Activated CD4-positive, alpha-beta T cell treated with anti-CD3 and anti-CD28 coated beads, Interleukin-2, Interleukin-6, amounts not matched to agents 100 ng/mL and 50 ng/mL, durations not matched to agents 16 hours and 8 hours (primary cell): ENCODE results near the gene MYL6B.
"Not testable (repeated sequence)": the region's sequence is repeated elsewhere in the genome, so short reads cannot be mapped to it uniquely, and the experiment has no call there.

ENCODE experiments used
- DNase-seq: peaks from one replicate; pipeline ENCODE4 v3.0.0-alpha.2; 2020

The MYL6B gene

DNA sequence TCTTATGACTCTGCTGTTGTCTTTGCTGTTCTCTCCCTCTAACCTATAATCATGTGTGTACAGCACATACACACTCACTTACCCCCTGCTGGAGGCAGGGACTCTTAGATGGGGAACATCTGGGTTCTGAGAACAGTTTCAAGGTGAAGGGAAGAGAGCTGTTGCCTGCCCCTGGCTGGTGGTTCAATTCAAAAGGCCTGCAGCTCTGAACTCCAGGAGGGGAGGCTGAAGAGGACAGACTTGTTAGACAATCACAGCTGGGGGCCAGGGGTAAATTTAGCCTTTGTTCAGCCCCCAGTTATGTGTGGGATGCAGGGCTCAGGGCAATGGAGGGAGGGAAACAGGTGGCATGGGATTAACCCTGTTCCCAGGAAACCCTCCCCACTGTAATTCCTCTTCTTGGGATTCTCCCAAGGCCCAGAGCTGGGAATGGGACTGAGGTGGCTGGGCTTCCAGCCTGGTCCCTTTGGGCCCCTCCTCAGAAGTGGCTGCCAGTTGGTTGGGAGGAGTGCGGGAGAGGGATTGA is 1.9 kb downstream of the MYL6B start:
- DNase-seq, result no peak

DNA sequence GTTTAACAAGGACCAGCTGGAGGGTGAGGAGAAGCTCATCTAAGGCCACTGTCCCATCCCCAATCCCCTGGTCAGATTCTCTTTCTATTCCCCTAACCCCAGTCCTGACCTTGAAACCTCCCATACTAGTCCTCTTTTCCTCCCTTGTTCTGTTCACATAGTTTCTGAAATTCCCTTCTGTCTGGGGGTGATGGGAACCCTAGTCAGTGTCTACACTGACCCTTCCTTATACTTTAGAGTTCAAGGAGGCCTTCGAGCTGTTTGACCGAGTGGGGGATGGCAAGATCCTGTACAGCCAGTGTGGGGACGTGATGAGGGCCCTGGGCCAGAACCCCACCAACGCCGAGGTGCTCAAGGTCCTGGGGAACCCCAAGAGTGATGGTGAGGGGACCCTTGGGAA is 2.4 kb downstream of the MYL6B start:
- DNase-seq, result no peak

DNA sequence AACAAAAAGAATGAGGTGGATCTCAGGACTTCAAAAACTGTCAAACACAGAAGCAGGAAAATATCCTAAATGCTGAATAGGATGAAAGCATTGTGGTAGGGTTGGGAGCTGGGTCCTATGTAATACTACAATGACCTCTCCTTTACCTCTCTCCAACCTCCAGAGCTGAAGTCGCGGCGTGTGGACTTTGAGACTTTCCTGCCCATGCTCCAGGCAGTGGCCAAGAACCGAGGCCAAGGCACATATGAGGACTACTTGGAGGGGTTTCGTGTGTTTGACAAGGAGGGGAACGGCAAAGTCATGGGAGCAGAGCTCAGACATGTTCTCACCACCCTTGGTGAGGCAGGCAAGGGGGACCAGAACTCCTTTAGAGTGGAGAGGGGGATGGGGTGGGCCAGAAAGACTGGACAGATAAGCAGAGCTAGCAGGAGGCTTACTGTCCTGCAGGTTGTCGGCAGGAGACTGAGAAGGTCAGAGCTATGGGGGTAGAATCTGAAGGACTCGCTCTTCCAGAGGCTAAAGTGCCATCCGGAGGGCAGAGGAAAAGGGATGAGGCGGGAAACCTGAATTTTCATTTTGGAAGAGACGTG is 3.0 kb downstream of the MYL6B start:
- DNase-seq, result no peak

DNA sequence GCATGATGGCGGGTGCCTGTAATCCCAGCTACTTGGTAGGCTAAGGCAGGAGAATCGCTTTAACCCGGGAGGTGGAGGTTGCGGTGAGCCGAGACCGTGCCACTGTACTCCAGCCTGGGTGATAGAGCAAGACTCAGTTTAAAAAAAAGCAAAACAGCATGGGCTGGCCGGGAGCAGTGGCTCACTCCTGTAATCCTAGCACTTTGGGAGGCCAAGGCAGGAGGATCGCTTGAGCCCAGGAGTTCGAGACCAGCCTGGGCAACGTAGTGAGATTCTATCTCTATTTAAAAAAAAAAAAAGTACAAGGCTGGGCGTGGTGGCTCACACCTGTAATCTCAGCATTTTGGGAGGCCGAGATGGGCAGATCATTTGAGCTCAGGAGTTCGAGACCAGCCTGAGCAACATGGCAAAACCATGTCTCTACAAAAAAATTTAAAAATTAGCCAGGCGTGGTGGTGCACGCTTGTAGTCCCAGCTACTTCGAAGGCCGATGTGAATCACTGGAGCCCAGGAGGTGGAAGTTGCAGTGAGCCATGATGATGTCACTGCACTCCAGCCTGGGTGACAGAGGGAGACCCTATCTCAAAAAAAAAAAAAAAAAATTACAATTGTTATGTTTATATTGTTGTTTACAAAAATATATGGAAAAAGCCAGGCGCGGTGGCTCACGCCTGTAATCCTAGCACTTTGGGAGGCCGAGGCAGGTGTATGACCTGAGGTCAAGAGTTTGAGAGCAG is 4.2 kb downstream of the MYL6B start:
- not testable (repeated sequence) for DNase-seq

DNA sequence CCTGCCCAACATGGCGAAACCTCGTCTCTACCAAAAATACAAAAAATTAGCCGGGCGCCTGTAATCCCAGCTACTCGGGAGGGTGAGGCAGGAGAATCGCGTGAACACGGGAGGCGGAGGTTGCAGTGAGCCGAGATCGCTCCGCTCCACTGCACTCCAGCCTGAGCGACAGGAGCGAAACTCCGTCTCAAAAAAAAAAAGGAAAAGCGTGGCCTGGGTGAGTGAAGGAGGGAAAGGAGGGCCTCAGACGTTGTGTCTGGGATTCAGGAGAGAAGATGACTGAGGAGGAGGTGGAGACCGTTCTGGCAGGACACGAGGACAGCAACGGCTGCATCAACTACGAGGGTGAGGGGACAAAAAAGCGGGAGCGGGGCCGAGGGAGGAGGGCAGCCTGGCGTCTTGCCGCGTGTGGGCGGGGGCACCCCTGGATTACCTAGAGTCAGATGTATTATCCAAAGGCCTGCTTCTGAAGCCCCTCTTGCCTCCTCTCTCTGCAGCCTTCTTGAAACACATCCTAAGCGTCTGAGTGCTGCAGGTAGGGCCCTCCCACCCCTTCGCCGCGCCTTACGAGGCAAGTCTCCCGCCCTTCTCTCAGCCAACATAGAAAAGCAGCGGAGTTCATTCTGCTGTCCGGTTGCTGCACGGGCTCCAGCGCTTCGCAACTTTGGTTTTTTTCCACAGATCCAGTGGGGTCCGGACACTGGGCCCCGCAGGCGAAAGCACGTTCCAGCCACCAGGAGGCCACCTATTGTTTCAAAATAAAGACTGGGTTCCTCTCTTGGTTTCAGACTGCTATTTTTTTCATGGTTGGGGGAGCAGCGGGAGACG is 5.0 kb downstream of the MYL6B start:
- DNase-seq, result peak; percentile 65

DNA sequence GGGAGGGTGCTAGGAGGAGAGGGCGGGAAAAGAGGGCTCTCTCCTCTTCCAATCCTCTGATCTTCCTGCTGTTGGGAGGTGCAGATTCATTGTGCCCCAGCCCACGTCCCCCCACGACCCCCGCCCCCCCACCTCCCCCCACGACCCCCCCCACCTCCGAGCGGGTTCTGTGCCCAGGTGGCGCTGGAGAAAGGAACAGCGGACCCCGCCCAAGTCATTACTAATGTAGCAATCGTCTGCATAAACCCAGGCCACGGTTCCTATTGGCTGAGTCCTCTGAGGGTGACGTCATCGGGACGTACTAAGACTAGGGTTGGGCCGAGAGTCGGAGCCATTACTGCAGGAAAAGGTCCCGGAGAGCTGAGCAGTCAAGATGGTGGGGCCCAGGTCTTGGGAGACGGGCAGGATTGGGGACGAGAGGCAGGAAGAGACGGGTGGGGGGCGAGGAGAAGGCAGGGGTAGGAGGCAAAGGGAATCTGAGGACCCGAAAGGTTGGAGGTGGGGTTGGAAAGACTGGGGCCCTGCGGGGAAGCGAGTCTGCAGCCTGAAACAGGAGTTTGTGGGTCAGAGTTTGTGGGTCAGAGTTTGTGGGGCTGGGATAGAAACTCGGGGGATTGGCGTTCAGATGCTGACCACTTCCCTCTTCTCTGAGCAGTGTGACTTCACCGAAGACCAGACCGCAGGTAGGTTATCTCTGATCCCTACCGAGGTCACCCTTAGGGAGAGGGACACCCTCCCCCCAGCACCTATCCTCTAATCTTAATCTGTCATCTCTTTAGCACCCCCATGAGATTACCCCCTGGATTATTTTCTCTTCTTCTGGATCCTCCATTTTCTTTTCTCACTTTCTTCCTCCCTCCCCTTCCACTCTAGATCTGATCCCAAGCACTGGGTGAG is 5.9 kb downstream of the MYL6B start, which contains the start of gene MYL6:
TSS of gene MYL6 (plus strand) at position 331 of the 897 bp plus-strand sequence. CDS start at position 374, 43 bp downstream.
- peak; percentile 98 for DNase-seq

DNA sequence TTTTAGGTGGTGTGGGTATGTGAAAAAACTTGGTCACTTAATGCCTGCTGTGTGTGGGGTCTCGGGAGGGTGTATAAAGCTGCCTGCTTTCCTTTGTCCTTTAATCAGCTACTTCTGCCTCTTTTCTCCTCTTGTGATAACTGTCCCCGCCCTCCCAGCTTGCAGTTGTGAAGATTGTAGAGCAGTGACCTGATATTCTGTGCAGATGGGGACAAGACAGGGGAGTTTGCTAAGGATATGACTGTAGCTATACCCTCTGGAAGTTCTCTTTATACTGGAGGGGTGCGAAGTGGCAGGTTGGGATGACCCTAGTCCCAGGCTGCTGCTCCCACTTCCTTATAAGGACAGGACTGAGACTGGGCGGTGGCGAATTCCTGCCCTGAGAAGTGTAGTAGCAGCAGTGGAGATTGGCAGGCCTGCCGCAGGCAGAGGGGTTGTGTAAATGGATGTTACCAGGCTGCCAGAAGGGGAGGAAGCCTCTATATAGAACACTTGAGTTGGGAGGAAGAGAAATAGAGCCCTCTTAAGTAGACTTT is 6.6 kb downstream of the MYL6B start:
- peak; percentile 54 for DNase-seq

DNA sequence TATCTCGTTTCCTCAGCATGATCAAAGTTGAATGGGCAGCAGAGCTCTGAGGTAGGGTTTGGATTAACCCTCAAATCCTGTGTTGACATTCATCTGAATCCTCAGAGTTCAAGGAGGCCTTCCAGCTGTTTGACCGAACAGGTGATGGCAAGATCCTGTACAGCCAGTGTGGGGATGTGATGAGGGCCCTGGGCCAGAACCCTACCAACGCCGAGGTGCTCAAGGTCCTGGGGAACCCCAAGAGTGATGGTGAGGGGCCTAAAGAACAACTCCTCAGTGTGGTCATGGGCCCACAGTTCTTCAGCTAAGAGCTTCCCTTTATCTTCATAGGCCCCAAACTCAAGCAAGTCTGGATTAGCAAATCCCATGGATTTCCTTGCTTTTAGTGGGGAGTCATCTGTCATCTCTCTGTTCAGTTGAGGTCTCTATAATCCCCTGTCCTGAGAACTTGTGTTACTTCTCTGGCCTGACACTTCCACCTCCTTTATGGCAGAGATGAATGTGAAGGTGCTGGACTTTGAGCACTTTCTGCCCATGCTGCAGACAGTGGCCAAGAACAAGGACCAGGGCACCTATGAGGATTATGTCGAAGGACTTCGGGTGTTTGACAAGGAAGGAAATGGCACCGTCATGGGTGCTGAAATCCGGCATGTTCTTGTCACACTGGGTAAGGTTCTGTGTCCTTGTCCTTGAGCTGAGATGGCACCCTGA is 7.2 kb downstream of the MYL6B start:
- peak; percentile 19 for DNase-seq

DNA sequence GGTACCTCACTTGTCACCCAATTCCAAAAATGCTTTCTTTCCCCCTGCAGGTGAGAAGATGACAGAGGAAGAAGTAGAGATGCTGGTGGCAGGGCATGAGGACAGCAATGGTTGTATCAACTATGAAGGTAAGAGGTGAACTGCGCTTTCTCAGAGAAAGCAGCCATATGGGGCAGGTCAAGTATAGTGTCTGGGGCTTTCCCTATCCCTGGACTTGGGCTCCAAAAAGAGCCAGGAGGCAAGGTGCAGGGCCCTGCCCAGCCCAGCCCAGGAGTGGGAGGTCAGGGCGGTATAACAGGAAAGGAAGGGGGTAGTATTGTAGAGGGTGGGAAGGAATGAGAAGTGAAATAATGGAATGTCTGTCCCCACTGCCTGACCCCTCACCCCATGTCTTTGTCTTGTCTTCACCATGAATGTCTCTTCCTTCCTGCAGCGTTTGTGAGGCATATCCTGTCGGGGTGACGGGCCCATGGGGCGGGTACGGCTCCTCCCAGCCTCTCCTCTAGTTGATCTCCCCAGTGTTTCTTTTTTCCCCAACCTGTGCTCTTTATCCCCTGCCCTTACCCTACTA is 7.9 kb downstream of the MYL6B start:
- DNase-seq, result peak; percentile 75

DNA sequence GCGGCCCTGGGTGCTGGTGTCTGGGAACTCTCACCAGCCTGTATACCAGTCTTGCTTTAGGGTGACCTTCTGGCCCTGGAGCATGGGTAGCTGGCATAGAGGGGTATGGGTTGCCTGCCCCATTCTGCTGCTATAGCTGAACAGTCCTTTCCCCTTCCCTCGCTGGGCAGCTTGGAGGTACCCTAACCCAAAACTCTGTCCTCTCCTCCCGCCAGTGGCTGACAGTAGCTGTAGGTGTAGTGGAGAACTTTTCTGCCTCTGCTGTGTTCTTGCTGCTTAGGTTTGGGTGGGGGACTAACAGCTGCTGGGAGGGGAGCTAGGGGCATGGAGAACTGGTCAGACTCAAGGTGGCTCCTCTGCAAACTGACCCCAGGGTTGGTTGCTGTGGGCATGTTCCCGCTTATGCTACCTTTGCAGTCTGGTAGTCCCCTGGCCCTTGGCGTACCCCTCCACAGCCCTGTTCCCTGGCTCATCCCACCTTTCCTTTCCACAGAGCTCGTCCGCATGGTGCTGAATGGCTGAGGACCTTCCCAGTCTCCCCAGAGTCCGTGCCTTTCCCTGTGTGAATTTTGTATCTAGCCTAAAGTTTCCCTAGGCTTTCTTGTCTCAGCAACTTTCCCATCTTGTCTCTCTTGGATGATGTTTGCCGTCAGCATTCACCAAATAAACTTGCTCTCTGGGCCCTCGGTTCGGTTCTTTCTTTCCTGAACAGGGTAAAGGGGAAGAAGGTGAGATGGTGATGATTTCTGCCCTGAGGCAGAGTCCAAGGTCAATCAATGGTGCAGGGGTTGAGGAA is 8.7 kb downstream of the MYL6B start:
- no peak for DNase-seq

DNA sequence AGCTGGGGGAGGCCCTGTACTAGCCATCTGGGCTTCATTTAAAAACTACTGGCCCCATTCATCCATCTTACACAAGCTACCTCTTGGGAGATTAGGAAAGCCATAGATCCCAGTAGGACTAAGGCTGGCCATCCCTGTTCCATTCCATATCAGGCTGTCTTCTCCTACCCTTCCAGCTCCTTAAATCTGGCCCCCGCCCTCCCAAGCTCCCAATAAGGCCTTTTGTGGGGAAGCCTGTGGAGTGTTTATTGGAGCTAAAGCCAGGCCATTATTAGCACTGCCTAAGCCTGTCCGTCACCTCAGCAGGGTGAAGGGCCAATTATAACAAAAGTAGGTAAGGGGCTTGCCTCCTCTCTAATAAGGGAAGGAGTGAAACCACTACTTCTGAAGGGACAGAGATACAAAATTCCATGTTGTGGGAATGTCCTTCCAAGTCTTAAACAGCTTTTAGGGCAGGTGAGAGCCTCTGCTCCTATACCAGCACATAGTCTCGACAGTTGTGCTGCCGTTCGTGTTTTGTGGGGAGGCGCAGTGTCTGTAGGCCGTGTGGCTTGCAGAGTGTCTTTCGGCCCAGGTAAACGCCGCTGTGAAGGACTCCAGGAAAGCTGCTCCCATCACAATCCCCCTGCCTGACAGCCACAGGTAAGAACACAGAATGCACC is 9.4 kb downstream of the MYL6B start:
- no peak for DNase-seq

DNA sequence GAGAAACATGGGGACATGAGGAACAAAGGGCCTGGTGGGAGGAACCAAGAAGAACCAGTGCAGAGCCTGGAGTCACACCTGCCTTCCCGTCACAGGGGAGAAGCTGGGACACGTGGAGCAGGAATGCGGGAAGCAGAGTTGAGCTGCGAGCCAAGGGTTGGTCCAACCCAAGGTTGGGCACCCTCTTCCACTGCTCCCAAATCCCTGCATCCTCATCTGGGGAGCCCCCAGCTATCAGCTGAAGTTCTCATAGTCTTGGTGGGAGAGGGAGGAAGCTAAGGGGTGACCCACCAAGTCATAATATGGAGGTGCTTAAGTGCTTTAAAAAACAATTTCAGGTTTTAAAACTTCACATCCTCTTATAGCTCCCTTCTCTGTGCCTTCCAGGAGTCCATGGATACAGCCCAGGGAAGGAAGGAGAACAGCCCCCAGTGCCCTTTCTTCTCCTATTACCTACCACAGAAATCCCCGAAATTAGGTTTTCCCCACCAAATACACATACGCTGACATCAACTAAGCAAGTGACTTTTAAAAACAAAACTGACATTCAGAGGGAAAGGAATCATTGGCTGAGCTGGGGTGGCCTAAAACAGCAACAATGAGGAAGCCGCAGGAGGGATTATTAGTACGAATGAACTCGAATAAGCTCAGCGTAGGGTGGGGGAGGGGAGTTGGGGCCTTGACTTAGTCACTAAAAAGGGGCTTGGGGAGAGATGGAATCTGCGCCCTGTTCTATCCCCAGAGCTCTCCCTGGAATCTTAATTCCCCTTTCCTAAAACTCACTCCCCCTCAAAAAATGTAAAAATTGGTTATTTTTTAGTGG is 10.3 kb downstream of the MYL6B start:
- no peak for DNase-seq

DNA sequence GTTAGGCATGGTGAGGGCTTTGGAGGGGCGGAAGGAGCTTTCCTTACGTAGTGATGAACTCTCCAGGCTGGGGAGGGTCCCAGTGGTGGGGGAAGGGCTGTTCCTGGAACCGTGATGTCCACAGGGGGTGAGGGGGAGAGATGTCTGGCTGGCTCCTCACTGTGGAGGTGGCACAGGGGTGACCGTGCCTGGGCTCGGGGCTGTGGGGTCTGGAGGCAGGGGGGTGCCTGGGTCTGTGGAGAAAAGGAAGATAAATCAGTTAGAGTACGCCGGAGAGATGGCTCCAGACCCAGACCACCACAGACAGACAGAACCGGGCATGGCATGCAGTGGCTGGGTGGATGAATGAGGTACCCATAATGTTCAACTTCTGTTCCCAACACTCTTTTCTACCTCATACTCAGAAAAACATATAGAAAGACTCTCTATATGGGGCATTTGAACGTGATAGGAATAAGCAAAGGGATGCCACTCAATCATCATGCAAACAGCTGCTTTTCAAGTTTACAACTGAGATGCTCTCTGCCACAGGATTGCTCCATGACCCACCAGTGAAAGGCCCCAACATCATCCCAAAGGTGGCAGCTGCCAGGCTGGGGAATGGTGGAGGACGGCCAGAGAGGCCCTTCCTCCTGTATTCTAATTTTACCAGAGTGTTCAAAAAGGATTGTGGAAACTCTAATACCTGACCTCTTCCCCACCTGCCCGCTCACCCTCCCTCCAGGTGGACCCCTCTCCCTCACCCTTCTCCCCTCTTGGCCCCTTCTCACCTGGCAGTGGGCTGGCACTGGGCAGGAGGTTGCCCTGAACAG is 11.4 kb downstream of the MYL6B start:
- no peak for DNase-seq

DNA sequence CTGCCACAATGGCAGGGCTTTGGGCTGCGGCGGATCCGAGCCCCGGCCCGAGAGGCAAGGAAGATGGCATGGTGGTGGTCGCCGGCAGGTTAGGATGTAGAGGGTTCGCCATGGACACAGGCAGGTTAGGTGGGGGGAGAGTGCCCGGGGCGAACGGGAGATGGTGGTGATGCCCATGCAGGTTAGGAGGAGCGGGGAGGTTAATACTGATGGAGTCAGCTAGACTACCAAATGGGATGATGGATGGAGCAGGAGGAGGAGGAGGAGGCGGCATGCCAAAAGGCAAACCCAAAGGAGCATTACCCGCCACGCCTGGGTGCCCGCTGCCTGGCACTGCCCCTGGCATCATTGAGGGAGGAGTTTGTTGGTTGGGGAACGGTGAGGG is 11.9 kb downstream of the MYL6B start:
- DNase-seq, result no peak

DNA sequence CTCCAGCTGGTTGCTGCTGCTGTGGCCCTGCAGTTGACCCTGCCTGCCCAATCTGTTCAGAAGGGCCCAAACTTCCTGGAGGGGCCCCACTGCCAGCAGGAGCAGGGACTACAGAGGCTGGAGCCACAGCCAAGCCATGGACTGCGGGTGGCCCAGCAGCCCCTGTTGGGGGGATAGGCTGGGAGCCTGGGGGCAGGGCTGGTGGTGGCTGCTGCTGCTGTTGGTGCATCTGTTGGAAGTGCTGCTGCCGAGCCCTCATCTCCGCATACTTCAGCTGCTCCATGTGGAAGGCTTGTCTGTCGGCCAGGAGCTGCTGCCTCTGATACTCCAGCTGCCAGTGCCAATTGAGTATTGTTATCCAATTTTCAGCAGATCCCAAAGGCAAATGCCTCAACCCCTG is 13.0 kb downstream of the MYL6B start:
- no peak for DNase-seq

DNA sequence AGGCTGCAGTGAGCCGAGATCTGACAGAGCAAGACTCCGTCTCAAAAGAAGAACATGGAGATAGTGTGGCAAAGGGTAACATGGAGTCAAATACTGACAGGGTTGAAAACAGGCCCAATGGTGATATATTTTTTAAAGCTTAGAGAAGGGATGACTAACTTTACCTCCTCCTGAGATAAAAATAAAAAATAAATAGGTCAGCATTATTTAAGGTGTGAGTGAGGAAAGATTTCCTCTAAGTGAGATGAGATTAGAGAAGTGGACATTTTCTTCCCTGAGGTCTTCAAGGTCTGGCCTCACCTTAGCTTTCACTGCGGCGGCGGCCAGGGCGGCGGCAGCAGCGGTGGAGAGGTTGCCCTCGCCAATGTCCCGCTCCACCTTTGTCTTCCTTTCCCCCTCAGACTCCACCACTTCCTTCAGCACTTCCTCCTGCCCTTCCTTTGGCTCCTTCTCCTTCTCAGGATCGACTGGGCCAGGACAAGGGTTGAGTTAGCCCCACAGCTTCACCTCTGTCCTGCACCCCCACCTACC is 16.9 kb downstream of the MYL6B start:
- DNase-seq, result no peak

DNA sequence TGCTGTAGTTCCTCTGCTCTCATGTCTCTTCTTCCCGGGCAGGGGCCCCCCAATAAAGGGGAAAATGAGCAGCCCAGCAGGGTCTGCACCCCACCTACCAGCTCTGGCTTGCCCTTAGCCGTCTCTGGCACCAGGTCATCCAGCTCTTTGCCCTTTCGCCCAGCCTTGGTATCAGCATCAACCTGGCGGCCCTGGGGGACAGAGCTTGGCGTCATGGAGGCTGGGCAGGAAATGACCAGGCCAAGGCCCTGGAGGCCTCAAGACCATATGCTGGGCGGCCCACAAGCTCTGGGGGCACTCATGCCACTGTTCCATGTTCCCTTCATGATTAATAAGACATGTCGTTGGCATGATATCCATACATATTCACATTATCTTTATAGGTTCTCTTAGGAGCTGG is 20.5 kb downstream of the MYL6B start:
- DNase-seq, result no peak

DNA sequence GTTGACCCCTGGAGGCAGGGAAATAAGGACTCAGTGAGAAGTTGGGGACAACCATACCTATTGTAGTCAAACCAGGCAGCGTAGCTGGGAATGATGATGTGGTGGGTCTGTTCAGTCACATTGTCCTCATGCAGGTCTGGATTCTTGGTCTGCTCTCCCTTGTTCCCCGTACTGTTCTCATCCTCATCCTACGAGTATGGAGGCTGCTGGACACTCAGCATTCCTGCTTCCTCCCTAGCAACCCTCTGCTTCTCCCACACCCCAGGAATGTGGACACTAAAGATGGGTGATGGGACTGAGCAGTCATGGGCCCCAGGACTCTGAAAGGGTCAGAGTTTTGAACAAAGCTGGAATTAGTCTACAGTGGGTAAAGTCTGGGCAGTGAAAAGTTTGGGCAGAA is 26.0 kb downstream of the MYL6B start:
- DNase-seq, result no peak
